ENCODE results near the gene SLC6A20.

The SLC6A20 gene

DNA sequence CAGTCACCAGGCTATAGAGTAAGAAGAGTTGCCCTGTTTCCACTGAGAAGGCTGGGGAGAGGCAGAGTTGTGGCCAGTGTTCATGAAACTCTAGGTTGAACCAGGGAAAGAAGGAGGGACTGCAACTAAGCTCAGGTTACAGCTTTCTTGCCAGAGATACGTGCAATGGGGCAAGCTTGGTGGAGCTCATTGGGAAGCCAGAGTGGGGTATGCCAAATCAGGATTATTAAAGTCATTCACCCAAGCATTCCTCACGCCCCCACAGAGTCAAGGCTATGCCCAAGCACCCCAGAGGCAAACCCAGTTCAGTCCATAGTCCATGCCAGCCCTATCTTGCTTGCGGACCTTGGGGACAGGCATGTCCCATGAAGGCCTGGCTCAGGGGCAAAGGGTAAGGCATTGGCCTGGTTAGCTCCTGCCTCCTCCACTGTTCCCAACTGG is 17.6 kb downstream of the SLC6A20 start:
- DNase-seq (ENCODE audit: low read depth in 2 of 2): no peak

DNA sequence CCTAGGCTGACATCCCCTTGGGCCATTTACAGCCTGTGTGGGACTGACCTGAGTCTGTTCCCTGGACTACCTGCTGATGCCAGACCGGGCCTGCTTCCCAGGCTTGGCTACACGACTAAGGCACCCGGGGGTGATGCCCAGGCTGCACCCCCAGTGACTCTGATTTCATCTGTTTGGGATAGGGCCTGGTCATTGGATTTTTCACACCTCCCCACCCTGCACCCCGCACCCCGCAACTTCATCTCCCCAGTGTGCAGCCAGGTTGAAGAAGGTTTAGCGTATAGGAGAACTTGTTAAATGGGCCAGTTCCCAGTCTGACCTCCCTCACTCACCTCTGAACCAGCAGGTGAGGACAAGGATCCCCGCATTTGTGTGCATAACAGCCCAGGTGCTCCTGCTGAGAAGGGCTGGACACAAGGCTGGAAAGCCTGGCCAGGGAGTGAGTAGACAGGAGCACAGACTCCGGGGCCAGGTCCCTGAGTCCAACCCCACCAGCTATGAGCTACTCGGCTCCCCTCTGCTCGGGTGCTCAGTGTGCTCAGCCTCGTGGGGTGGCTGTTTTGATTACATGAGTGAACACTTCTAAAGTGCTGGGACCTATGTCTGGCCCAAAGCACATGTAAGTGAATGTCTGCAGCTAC is 18.5 kb downstream of the SLC6A20 start:
- no peak for DNase-seq (ENCODE audit: low read depth in 2 of 2)

GRCh38 chr3:45777111-45777745 is 19.1 kb downstream of the SLC6A20 start:
- no peak for DNase-seq (ENCODE audit: low read depth in 2 of 2)

- no peak for DNase-seq (ENCODE audit: low read depth in 2 of 2)
Measured at GRCh38 chr3:45776611-45777010, 19.7 kb downstream of the SLC6A20 start.

GRCh38 chr3:45776301-45776595 is 20.1 kb downstream of the SLC6A20 start:
- DNase-seq (ENCODE audit: low read depth in 2 of 2): no peak

DNA sequence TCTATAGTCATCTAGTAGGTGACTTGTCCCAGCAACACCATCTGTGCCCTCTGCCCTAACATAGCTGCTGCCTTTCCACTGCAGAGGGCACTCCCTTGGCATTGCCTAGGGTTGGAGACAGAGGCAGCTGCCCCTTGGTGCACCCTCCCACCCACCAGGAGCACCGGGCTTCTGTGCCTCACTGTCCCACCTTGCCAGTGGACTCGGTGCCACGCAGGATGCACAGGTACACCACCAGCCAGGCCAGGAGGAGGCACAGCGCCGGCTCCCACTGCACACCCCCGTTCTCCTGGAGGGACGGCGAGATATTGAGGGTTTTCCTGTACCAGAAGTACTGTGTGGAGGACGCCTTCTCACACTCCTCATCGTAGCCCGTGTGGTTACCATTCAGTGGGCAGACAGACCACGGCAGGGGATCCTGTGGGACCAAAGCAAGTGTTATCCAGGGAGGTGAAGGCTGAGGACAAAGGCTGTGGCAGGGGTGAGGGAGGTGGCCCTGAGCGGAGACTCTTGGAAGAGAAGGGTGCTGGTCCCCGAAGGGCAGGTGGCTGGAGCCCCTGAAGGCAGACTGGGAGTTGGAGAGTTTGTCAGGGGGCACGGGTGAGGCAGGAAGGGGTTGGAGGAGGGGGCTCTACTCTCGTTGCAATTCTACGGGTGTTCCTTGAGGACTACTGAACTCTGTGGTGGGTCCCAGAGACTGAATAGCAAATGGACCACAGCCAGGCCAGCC is 20.6 kb downstream of the SLC6A20 start:
- no peak for DNase-seq (ENCODE audit: low read depth in 2 of 2)

GRCh38 chr3:45774581-45775521 is 21.5 kb downstream of the SLC6A20 start:
- DNase-seq (ENCODE audit: low read depth in 2 of 2): no peak

DNA sequence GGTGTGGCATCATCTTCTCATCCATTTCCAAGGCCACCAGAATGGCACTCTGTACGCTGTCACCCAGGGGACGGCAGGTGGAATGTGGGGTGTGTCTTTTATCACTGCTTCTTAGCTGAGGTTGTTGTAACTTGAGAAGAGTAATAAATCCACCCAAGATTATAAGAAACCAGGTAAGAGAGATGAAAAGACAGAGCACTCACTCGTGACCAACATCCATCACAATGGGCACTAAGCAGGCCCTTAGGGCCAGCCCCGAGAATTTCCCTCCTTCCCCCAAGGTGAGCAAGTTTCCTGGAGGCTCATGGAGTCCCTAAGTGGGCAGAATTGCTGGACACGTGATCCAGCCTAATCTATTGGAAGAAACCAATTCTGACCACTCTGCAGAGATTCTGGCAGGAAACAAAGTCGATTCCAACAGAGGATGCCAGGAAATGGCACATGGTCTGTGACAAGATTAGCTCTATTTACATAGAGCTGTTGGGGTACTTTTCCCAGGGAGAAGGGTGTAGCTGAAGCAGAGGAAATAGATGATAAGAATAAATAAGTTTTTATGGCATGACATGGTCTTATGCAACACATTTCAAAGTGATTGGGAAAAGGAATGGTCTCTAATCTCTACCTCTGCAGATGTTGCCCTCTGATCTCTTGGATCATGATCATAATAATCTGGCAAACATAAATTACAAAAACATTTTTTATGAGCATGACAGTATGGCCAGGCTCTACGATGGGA is 22.5 kb downstream of the SLC6A20 start:
- no peak for DNase-seq (ENCODE audit: low read depth in 2 of 2)

- DNase-seq (ENCODE audit: low read depth in 2 of 2): no peak
Measured at GRCh38 chr3:45773072-45773471, 23.3 kb downstream of the SLC6A20 start.

GRCh38 chr3:45772341-45773035 is 23.8 kb downstream of the SLC6A20 start:
- no peak for DNase-seq (ENCODE audit: low read depth in 2 of 2)

DNA sequence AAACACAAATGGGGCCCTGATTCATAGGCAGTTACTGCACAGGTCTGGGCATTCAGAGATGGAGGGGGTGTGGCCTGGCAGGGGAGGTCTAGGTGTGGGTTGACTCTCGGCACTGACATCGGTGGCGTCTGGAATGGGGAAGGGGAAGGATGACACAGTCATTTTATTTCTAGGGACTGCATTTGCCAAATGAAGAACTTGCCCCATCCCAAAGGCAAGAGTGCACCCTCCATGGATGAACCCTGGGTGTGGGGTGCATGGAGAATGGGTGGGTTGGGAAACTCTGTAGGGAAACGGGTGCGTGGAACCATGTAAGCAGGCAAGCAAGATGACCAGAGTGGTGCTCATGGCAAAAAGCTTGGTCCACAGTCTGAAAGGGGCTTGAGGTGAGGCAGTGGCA is 24.5 kb downstream of the SLC6A20 start:
- no peak for DNase-seq (ENCODE audit: low read depth in 2 of 2)

DNA sequence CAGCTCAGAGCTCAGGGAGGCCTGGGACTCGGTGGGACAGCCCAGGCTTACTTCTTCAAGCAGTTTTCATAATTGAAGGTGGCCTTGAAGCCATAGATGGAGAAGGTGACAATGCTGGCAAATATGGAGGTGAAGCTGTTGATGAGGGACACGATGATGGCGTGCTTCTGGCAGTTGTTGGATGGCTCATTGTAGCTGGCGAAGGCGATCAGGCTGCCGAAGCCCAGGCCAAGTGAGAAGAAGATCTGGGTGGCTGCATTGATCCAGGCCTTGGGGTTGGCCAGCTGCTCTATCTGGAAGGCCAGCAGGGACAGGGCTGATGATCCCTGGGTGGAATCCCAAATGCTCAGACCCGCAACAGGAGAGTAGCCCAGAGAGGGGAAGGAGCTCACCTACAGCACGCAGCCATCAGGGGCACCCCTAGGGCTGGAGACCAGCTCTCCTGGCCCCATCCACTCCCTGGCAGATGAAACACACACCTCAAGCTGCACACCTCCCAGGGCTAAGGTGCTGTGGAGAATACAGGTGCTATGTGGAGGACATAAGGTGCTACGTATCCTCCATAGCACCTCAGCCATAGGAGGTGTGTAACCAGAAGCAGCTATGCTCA is 25.1 kb downstream of the SLC6A20 start:
- DNase-seq (ENCODE audit: low read depth in 2 of 2): no peak

DNA sequence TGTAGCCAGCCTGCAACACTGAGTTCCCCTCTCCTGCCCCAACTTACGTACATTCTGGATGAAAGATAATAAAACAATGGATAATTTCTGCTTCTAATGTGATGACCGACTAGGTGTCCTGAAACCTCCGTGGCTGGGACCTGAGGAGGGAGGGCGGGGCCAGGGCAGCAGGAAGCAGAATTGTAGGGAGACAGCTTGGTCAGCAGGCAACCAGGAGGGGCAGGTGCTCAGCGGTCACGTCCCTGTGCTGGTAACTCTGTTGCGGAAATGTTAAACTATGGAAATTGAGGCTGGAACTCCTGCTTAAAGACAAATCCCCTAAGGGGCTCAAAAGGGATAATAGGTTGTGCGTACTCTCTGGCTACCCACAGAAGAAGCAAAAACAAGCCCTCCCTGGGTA is 30.4 kb downstream of the SLC6A20 start:
- no peak for DNase-seq (ENCODE audit: low read depth in 2 of 2)

- no peak for DNase-seq (ENCODE audit: low read depth in 2 of 2)
Measured at GRCh38 chr3:45765266-45765851, 31.0 kb downstream of the SLC6A20 start.

DNA sequence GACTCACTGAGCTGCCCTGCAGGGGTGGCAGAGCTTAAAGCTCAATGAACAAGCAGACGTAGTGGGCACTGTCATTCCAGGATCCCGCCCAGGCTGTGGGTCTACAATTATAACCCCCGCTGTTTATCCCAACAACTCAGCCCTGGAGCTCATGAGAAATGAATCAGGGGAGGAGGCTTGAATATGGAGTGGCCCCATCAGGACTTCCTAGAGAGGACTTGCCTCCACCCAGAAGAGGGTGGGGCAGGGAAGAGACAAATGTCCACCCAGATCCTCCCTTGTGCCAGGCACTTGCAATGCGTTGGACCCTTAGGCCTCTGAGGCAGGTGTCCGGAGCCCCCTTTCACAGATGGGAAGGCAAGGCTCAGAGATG is 33.0 kb downstream of the SLC6A20 start:
- no peak for DNase-seq (ENCODE audit: low read depth in 2 of 2)

GRCh38 chr3:45762647-45763302 is 33.6 kb downstream of the SLC6A20 start:
- no peak for DNase-seq (ENCODE audit: low read depth in 2 of 2)

- DNase-seq (ENCODE audit: low read depth in 2 of 2): no peak
Measured at GRCh38 chr3:45761831-45762230, 34.5 kb downstream of the SLC6A20 start.

DNA sequence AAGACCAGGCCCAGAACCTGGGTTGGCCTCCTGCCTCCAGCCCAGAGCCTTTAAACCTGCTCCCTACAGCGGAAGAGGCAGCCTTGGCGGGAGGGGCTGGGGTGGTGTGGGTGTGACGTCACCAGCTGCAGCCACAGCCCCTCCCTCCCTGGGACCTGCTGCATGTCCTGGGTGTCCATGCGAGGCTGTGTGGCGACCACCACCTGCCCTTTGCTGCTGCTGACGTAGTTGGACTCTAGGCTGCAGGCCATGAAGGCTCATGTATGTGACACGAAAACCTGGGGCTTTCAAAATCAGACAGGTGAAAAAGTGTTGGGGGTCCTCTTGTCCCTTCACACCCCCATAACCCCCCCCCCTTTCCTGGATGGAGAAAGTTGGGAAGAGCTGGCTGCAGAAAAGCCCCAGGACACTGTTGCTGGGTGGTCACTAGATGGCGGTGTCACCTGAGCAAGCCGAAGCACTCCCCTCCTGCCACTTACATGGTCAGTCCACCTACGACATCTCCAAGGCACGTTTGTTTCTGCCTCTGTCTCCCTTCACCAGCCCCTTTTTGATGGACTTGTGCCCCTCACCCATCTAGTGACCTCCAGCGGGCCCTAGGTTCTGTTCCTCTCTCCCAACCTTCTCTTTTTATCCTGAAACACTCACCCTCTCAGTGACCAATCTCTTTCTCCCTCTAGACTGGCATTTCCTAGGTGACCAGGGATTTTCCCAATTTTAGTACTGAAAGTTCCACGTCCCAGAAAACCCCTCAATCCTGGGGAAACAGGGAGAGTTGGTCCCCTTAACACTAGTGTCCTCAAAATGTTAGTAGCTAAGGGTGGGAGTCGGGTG is 35.2 kb downstream of the SLC6A20 start:
- DNase-seq (ENCODE audit: low read depth in 2 of 2): peak; percentile 9 to 11

DNA sequence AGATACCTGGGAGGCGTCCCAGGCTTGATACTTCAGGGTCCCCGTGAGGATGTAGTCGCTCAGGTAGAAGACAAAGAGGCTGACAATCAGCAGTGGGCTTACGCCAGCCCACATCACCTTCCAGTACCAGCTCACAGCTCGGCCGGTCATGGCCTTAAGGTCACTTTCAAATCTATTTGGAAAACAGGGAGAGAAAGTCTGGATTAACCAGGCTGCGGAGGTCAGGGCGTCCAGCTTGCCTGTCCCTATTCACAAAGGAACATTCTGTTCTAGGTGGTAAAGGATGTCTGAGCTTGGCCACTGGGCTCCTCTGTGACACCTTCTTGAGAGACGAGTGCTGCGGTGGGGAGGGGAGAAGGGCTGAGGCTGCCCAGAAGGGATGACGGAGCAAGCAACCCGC is 36.5 kb downstream of the SLC6A20 start:
- DNase-seq (ENCODE audit: low read depth in 2 of 2): no peak
